ENCODE data around the gene GPLD1.
"Not testable (repeated sequence)": the region's sequence is repeated elsewhere in the genome, so short reads cannot be mapped to it uniquely, and the experiment has no call there.

The GPLD1 gene

DNA sequence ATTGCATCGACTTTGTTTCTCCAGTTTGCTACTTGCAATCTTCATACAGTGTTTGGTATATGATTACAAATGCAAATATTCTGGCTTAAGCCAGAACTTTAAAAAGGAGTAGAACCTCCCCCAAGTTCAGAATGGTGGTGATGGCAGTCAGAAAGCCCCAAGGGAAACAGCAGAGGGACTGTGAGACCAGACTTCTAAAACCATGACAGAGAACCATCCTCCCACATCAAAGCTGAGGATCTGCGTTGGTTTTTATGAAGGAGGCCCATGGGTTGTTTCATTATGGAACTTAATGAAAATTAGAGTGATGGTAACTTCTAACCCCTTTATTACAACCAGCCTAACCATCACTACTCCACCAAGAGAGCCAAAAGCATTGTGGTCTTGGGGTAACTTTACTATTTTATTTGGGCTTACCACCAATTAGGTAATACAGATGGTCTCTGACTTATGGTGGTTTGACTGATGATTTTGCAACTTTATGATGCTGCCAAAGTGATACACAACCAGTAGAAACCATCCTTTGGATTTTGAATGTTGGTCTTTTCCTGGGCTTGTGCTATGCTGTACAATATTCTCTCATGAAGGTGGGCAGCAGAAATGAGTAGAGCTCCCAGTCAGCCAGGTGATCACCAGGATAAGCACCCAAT is 97.5 kb downstream of the GPLD1 start:
- TF ChIP-seq, protein P1, sequence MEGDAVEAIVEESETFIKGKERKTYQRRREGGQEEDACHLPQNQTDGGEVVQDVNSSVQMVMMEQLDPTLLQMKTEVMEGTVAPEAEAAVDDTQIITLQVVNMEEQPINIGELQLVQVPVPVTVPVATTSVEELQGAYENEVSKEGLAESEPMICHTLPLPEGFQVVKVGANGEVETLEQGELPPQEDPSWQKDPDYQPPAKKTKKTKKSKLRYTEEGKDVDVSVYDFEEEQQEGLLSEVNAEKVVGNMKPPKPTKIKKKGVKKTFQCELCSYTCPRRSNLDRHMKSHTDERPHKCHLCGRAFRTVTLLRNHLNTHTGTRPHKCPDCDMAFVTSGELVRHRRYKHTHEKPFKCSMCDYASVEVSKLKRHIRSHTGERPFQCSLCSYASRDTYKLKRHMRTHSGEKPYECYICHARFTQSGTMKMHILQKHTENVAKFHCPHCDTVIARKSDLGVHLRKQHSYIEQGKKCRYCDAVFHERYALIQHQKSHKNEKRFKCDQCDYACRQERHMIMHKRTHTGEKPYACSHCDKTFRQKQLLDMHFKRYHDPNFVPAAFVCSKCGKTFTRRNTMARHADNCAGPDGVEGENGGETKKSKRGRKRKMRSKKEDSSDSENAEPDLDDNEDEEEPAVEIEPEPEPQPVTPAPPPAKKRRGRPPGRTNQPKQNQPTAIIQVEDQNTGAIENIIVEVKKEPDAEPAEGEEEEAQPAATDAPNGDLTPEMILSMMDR (IDR thresholded peaks at IDR 0.05; ENCODE audit: low read depth, low read length): no peak
- no peak overlapping the region for H3K4me3 ChIP-seq (ENCODE audit: low read depth, low read length)

DNA sequence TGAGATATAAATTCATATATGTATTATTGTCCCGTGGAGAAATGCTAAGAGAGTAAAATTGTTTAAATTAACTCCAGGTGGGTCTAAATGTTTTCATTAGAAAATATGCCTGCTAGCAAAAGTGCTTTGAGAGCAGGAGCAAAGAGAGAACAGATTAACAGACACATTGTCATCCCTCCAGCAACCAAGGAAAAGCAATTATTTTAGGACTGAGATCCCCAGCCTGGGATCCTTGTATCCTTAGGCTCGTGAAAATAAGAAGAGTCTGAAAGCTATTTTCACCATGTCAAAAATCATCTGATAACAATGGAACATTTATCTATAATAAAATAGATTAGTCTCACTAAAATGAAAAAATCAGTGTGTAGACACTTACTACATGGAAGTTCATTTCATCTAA is 98.2 kb downstream of the GPLD1 start:
- TF ChIP-seq, protein P1 (IDR thresholded peaks at IDR 0.05; ENCODE audit: low read depth, low read length): no peak
- H3K4me3 ChIP-seq (ENCODE audit: low read depth, low read length): no peak overlapping the region

DNA sequence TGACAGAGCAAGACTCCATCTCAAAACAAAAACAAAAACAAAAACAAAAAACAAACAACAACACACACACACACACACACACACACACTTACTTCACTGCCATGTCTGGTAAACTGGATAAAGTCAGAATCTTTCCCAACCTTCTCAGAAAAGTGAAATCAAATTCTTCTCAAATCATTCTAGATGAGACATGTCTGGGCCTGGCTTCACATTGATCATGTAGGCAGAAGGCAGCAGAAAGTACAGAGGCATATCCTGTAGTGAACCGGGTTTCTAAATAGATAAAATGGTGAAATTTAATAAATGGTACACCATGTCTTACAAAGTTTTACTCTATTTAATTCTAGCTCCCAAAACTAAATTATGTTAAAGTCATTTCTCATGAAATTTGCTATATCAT is 101.6 kb downstream of the GPLD1 start:
- TF ChIP-seq, protein P1 (IDR thresholded peaks at IDR 0.05; ENCODE audit: low read depth, low read length): no peak
- no peak overlapping the region for H3K4me3 ChIP-seq (ENCODE audit: low read depth, low read length)

DNA sequence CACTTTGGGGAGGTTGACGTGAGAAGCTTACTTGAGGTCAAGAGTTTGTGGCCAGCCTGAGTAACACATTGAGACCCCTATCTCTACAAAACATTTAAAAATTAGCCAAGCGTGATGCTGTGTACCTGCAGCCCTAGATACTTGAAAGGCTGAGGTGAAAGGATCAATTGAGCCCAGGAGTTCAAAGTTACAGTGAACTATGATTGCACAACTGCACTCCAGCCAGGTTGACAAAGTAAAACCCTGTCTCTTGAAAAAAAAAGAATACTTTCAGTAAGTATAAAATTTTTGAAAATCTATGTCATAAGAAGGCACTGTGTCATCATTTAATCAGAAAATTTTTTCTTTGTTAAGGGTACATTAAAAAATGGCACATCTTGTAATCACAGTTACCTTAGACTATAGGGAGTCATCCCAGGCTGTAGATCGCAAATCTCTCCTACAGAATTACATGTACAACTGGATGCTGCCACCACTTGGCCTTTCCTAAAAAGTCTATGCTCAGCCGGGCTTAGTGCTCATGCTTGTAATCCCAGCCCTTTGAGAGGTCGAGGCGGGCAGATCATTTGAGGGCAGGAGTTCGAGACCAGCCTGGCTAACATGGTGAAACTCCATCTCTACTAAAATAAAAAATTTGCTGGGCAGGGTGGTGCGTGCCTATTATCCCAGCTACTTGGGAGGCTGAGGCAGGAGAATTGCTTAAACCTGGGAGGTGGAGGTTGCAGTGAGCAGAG is 103.7 kb downstream of the GPLD1 start:
- no peak overlapping the region for H3K4me3 ChIP-seq (ENCODE audit: low read depth, low read length)
- TF ChIP-seq, protein P1 (IDR thresholded peaks at IDR 0.05; ENCODE audit: low read depth, low read length): no peak

DNA sequence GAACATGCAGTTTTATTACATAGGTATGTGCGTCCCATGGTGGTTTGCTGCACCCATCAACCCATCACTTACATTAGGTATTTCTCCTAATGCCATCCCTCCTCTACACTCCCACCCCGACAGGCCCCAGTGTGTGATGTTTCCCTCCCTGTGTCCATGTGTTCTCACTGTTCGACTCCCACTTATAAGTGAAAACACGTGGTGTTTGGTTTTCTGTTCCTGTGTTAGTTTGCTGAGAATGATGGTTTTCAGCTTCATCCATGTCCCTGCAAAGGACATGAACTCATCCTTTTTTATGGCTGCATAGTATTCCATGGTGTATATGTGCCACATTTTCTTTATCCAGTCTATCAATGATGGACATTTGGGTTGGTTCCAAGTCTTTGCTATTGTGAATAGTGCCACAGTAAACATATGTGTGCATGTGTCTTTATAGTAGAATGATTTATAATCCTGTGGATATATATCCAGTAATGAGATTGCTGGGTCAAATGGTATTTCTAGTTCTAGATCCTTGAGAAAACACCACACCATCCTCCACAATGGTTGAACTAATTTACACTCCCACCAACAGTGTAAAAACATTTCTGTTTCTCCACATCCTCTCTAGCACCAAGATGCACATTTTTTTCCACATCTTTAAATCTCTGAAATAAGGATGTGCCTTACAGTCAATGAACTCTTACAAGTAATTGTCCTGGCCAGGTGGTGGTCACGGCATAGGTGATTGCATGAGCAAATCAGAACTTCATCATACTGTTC is 104.8 kb downstream of the GPLD1 start:
- not testable (repeated sequence) for H3K4me3 ChIP-seq (ENCODE audit: low read depth, low read length)

DNA sequence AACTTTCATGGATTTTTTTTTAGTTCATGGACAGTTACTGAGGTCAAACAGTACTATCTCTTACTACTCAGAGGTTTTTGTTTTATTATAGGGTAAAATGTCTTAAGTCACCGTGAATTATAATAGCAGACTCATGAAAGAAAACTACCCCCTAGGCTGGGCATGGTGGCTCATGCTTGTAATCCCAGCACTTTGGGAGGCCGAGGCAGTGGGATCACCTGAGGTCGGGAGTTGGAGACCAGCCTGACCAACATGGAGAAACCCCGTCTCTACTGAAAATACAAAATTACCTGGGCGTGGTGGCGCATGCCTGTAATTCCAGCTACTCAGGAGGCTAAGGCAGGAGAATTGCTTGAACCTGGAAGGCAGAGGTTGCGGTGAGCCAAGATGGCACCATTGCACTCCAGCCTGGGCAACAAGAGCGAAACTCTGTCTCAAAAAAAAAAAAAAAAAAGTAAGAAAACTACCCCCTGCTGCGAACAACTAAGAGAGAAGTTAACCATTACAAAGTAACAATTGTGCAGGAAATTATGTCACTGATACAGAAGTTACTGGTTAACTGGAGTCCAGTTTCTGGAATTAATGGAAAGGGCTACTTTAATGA is 106.4 kb downstream of the GPLD1 start:
- not testable (repeated sequence) for H3K4me3 ChIP-seq (ENCODE audit: low read depth, low read length)

DNA sequence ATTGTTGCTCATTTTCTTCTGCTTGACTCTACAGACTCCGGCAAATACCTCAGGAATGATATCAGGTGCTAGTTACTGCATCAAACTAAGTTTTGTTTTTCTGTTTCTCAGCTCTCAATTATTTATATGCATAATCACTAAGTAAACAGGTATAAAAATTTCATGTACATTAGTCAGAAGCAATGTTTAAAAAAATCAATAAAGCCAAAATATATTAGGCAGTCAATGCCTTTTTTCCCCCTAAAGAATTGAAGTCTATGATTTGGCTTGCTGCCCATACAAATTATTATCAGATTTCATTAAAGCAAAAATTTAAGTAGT is 107.2 kb downstream of the GPLD1 start:
- H3K4me3 ChIP-seq (ENCODE audit: low read depth, low read length): no peak overlapping the region
- TF ChIP-seq, protein P1 (IDR thresholded peaks at IDR 0.05; ENCODE audit: low read depth, low read length): no peak
